Prostate gland (tissue), 2 donors: ENCODE measurements around the gene MAP3K9. TPM values are rescaled to one million over a fixed set of nuclear protein-coding genes. Genes with fewer than 3 reads are reported as not detected.
A peak's percentile ranks its signal among the peaks of the same experiment; 100 is the strongest.

Experiments
- DNase-seq: peaks from one replicate; pipeline ENCODE4 v3.0.0-alpha.2; 2019; ENCODE audit warnings: low spot score
- H3K27ac ChIP-seq, 2 donors: fragments of 200-600 bp; sonication (generic); 2 replicates each; pipeline ENCODE4 v1.5.1; 2017 to 2019
- H3K27me3 ChIP-seq: fragments of 200-600 bp; sonication (generic); replicated peaks from 2 replicates; pipeline ENCODE4 v1.5.1; 2019; ENCODE audit not compliant: insufficient read depth
- H3K36me3 ChIP-seq, 2 donors: fragments of 200-600 bp; sonication (generic); 1 replicate in 1 of 2; 2 replicates in 1 of 2; pipeline versions ENCODE4 v1.5.1 to v1.8.1; 2017 to 2019
- H3K4me1 ChIP-seq: fragments of 200-600 bp; sonication (generic); replicated peaks from 2 replicates; pipeline ENCODE4 v1.5.1; 2019
- H3K4me3 ChIP-seq, 2 donors: fragments of 200-600 bp; sonication (generic); 2 replicates each; pipeline ENCODE4 v1.5.1; 2017 to 2019
- H3K9me3 ChIP-seq: fragments of 200-600 bp; sonication (generic); 2 replicates; pipeline ENCODE4 v1.5.1; 2017
- CTCF ChIP-seq, 4 experiments: fragments of 200-600 bp in 2 of 4; fragments of 450-650 bp in 2 of 4; sonication (generic) in 2 of 4; IDR thresholded peaks; 1 replicate in 3 of 4; 2 replicates in 1 of 4; pipeline ENCODE4 v1.5.1; 2016 to 2019; ENCODE audit warnings: antibody characterized with exemption in 4 of 4, mild to moderate bottlenecking in 2 of 4, moderate library complexity in 2 of 4
- POLR2A ChIP-seq: fragments of 450-650 bp; IDR thresholded peaks from one replicate; pipeline ENCODE4 v1.6.1; 2016; ENCODE audit warnings: antibody characterized with exemption, mild to moderate bottlenecking
- POLR2AphosphoS5 ChIP-seq: sonication (generic); formaldehyde crosslinking; IDR thresholded peaks from one replicate; pipeline ENCODE4 v1.6.1; 2017; ENCODE audit warnings: antibody characterized with exemption
- WGBS: methylation state at CpG from one replicate; pipeline ENCODE4 v1.1.5; 2018; 5-methylcytosine and 5-hydroxymethylcytosine counted together
- intact Hi-C: fragments of 100-400 bp; cut with DNase I; formaldehyde crosslinking; loops from one replicate; pipeline ENCODE4 v1.14.2; 2022
- total RNA-seq, 2 donors: library from RNA; depleted of rRNA; stranded (reverse); fragments of >200 nt; gene quantifications; one replicate each; pipeline ENCODE4 v1.1.0, GENCODE V29; 2016

Gene MAP3K9
- total RNA-seq, 2 donors from 2014 or later: 5.3 to 9.5 TPM

DNA sequence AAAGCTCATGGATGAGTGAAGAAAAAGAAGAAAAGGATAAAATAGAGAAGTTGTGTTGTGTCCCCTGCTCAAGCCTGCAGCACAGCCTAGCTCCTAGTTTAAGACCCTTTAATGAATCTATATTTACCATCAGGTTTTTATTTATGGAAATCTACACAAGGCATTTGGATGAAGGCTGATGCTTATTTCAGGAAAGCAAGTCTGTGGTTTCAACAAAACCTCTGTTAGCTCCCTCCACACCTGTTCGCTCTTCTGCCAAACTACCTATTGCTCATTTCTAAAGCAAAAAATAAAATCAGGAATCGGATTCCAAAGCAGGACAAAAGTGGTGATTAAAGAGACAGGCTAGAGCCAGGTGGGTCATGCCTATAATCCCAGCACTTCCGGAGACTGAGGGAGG, 18.9 kb upstream of the MAP3K9 start:
- Histone ChIP-seq H3K27ac (no peak overlapping the region), H3K9me3 (no peaks in the 10 kb centered on the region), H3K4me1 (no peaks in the 10 kb centered on the region), H3K36me3 (no peaks in the 10 kb centered on the region), H3K27me3 (no peaks in the 10 kb centered on the region), H3K4me3 (no peak overlapping the region)
- 69% methylated on average over 3 of the region's 3 CpGs for WGBS
- TF ChIP-seq CTCF (IDR thresholded peaks at IDR 0.05) (no peak), POLR2A (no peak), POLR2AphosphoS5 (no peak)
- no peak for DNase-seq
- intact Hi-C loops: no loop called here

DNA sequence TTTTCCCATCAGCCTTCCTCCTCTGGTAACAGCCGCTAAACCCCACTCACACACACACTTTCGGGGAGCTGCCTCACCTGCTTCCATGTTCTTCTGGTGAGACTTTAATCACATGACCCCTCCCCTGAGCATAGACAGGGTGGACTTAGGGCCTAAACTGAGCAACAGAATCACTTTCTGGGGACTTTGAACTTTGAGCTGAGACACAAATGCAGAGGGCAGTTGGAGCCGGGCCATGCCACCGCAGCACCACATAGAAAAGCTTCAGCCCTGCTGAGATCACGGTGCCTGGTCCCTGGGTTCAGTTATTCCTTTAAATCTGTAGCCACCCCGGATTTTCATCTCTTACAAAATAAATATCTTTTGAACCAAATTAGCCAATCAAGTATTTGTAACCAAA, 18.4 kb upstream of the MAP3K9 start:
- Histone ChIP-seq H3K4me1 (no peaks in the 10 kb centered on the region), H3K9me3 (no peaks in the 10 kb centered on the region), H3K27me3 (no peaks in the 10 kb centered on the region), H3K27ac (no peak overlapping the region), H3K4me3 (no peak overlapping the region), H3K36me3 (no peaks in the 10 kb centered on the region)
- no peak for DNase-seq
- intact Hi-C loops: no loop called here
- TF ChIP-seq CTCF (IDR thresholded peaks at IDR 0.05): no peak
- no peak for TF ChIP-seq POLR2A
- no peak for TF ChIP-seq POLR2AphosphoS5
- 90% methylated on average over 6 of the region's 6 CpGs for WGBS

GRCh38 chr14:70827347-70827746, 18.0 kb upstream of the MAP3K9 start:
- no peak overlapping the region for H3K27ac ChIP-seq
- no peaks in the 10 kb centered on the region for H3K4me1 ChIP-seq
- no peaks in the 10 kb centered on the region for H3K36me3 ChIP-seq
- no peaks in the 10 kb centered on the region for H3K9me3 ChIP-seq
- H3K27me3 ChIP-seq: no peaks in the 10 kb centered on the region
- no peak for DNase-seq
- H3K4me3 ChIP-seq: no peak overlapping the region
- intact Hi-C loops: no loop called here
- TF ChIP-seq POLR2AphosphoS5 (no peak), CTCF (IDR thresholded peaks at IDR 0.05) (no peak), POLR2A (no peak)

DNA sequence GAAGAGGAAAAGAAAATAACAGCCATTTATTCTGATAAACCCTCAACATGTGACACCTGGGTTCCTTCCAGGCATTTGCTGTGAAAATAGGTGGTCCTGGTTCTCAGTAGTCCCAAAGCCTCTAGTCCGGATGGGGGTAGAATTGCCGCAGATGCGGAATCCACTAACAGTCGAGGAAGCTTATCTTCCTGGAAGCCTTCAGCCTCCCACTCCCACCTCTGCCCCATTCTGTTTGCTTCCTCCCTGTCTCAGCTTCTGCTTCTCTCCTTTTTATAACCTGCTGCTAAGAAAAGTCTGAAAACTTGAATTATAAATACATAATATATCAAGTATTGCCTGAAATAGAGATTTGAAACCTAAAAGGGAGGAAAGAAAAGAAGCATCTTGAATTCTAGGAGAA, 14.0 kb upstream of the MAP3K9 start:
- Histone ChIP-seq H3K4me1 (no peaks in the 10 kb centered on the region), H3K27me3 (no peaks in the 10 kb centered on the region), H3K27ac (no peak overlapping the region), H3K9me3 (no peaks in the 10 kb centered on the region), H3K4me3 (no peak overlapping the region), H3K36me3 (no peaks in the 10 kb centered on the region)
- no peak for DNase-seq
- TF ChIP-seq POLR2A (no peak), CTCF (IDR thresholded peaks at IDR 0.05) (no peak), POLR2AphosphoS5 (no peak)
- 72% methylated on average over 4 of the region's 4 CpGs for WGBS
- intact Hi-C loops: loop anchor here (5.0 kb wide), 2 partner anchors 74 to 149 kb away; no protein-coding TSS in a partner anchor

- Histone ChIP-seq H3K27ac (no peak overlapping the region), H3K9me3 (no peaks in the 10 kb centered on the region), H3K4me3 (peak overlapping the region; percentile 43 to 53), H3K27me3 (no peaks in the 10 kb centered on the region), H3K4me1 (no peaks in the 10 kb centered on the region), H3K36me3 (no peaks in the 10 kb centered on the region)
- intact Hi-C loops: loop anchor here (5.0 kb wide), 2 partner anchors 75 to 150 kb away; no protein-coding TSS in a partner anchor
- 9% methylated on average over 26 of the region's 26 CpGs for WGBS
- TF ChIP-seq POLR2AphosphoS5: no peak
- no peak for TF ChIP-seq POLR2A
- no peak for TF ChIP-seq CTCF (IDR thresholded peaks at IDR 0.05)
- DNase-seq: no peak
Measured at GRCh38 chr14:70822530-70823185, 13.3 kb upstream of the MAP3K9 start.
